ENCODE data around the gene FAF1.

The FAF1 gene

DNA sequence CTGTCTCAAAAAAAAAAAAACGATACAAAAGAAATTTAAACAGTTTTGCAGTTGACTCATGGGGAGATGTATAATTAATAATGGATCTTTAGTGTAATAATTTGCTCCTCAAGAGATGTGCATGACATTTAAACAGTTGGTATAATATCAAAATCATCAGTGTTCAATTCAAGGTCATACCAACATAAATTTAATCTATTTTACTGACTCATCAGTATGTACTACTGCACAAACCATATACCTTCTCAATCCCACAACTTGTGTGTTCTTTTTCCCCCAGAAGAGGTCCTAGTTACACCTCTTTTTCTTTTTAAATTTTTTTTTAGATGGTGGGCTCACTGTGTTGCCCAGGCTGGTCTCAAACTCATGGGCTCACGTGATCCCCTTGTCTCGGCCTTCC lies 33.6 kb upstream of the FAF1 start:
- no peak overlapping the region for H3K4me3 ChIP-seq (ENCODE audit: low read depth, low read length)
- TF ChIP-seq, protein P1, sequence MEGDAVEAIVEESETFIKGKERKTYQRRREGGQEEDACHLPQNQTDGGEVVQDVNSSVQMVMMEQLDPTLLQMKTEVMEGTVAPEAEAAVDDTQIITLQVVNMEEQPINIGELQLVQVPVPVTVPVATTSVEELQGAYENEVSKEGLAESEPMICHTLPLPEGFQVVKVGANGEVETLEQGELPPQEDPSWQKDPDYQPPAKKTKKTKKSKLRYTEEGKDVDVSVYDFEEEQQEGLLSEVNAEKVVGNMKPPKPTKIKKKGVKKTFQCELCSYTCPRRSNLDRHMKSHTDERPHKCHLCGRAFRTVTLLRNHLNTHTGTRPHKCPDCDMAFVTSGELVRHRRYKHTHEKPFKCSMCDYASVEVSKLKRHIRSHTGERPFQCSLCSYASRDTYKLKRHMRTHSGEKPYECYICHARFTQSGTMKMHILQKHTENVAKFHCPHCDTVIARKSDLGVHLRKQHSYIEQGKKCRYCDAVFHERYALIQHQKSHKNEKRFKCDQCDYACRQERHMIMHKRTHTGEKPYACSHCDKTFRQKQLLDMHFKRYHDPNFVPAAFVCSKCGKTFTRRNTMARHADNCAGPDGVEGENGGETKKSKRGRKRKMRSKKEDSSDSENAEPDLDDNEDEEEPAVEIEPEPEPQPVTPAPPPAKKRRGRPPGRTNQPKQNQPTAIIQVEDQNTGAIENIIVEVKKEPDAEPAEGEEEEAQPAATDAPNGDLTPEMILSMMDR (IDR thresholded peaks at IDR 0.05) = no peak

DNA sequence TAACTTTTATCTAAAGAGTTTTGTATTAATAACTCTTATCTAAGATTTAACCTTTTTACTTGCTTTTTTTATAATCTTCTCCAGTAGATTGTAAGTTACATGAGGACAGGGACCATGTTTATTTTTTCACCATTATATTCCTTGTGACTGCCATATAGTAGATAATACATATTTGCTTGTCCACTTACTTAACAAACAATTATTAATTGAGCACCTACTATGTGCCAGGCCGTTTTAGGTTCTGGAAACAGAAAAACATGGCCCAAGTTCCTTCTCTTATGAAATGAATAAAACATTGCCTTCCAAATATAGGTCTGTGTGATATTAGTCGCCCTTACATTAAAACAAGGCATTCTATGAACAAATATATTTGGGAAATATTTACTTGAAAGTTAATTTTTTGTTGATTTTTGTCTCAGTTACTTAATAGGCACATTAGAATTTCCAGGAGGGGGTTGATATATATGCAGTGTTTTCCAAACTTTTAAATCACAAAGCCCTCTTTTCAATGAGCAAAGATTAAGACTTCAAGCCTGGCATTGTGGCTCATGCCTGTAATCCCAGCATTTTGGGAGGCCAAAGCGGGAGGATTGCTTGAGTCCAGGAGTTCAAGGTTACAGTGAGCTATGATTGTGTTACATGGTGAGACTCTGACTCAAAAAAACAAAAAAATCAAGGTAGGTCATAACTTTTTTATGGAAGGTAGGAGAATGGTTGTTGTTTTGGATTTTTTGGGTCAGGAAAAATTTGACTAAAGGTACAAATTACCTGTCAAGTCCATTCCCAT lies 32.7 kb upstream of the FAF1 start:
- no peak overlapping the region for H3K4me3 ChIP-seq (ENCODE audit: low read depth, low read length)
- H3K4me2 ChIP-seq (ENCODE audit: low read length) = no peak overlapping the region
- H3K27me3 ChIP-seq (ENCODE audit: control insufficient read depth, insufficient read depth, low read length) = no peaks in the 10 kb centered on the region
- H3K79me2 ChIP-seq = no peaks in the 10 kb centered on the region
- H3K27ac ChIP-seq = no peak overlapping the region
- H3K9ac ChIP-seq = no peak overlapping the region
- H2AFZ ChIP-seq = no peak overlapping the region
- TF ChIP-seq, protein P1 (IDR thresholded peaks at IDR 0.05) = no peak
- no peaks in the 10 kb centered on the region for H3K36me3 ChIP-seq (ENCODE audit: control insufficient read depth, insufficient read depth, low read length)
- H3K9me3 ChIP-seq (ENCODE audit: control insufficient read depth, low read length) = no peaks in the 10 kb centered on the region
- H3K4me1 ChIP-seq = no peaks in the 10 kb centered on the region

More for the DNA sequence above, 33.6 kb upstream of the FAF1 start:
- Histone ChIP-seq H3K36me3 (ENCODE audit: control insufficient read depth, insufficient read depth, low read length) (no peaks in the 10 kb centered on the region), H3K27ac (no peak overlapping the region), H3K9me3 (ENCODE audit: control insufficient read depth, low read length) (no peaks in the 10 kb centered on the region), H3K4me2 (ENCODE audit: low read length) (no peak overlapping the region), H2AFZ (no peak overlapping the region), H3K79me2 (no peaks in the 10 kb centered on the region), H3K9ac (no peak overlapping the region), H3K27me3 (ENCODE audit: control insufficient read depth, insufficient read depth, low read length) (no peaks in the 10 kb centered on the region), H3K4me1 (no peaks in the 10 kb centered on the region)

DNA sequence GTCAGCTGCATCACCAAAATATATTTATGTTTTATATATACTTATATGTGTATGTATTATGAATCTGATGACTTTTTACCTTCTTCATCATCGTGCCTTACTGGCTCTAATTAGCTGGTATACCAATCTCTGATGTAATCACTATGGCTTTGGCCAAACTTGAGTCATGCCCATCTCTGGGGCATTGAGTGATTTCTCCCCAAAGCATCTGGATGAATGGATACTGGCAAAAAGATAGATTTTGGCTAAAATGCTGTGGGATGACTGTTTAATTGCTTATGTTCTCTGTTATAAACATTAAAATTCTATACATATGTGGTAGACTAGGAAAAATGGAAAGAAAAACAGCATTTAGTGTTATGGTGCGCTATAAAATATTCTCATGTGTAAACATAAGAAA lies 29.6 kb upstream of the FAF1 start:
- Histone ChIP-seq H3K4me3 (ENCODE audit: low read depth, low read length) (no peak overlapping the region), H3K9ac (no peak overlapping the region), H3K79me2 (no peaks in the 10 kb centered on the region), H3K4me2 (ENCODE audit: low read length) (no peak overlapping the region), H3K27ac (no peak overlapping the region), H3K27me3 (ENCODE audit: control insufficient read depth, insufficient read depth, low read length) (no peaks in the 10 kb centered on the region), H3K4me1 (no peaks in the 10 kb centered on the region), H2AFZ (no peak overlapping the region), H3K9me3 (ENCODE audit: control insufficient read depth, low read length) (no peaks in the 10 kb centered on the region), H3K36me3 (ENCODE audit: control insufficient read depth, insufficient read depth, low read length) (no peaks in the 10 kb centered on the region)
- TF ChIP-seq, protein P1 (IDR thresholded peaks at IDR 0.05) = no peak

DNA sequence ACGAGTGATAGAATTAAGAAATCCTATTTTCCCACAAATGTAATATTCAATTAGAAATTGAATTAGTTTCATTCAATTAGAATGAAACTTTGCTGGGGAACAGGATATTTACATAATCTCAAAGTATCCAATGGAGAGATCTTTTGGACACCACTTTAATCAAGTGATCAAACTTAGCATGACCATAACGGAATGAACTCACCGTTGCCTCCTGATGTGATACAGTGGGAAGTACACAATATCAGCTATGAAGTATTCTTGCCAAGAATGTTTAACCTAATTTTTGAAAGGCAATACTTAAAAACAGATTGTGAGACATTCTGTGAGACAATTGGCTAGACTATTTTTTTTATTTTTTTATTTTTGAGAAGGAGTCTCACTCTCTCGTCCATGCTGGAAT lies 26.6 kb upstream of the FAF1 start:
- H2AFZ ChIP-seq = no peak overlapping the region
- H3K4me1 ChIP-seq = no peaks in the 10 kb centered on the region
- H3K36me3 ChIP-seq (ENCODE audit: control insufficient read depth, insufficient read depth, low read length) = no peaks in the 10 kb centered on the region
- H3K4me3 ChIP-seq (ENCODE audit: low read depth, low read length) = no peak overlapping the region
- no peak overlapping the region for H3K4me2 ChIP-seq (ENCODE audit: low read length)
- no peaks in the 10 kb centered on the region for H3K9me3 ChIP-seq (ENCODE audit: control insufficient read depth, low read length)
- TF ChIP-seq, protein P1 (IDR thresholded peaks at IDR 0.05) = no peak
- no peak overlapping the region for H3K27ac ChIP-seq
- H3K79me2 ChIP-seq = no peaks in the 10 kb centered on the region
- no peaks in the 10 kb centered on the region for H3K27me3 ChIP-seq (ENCODE audit: control insufficient read depth, insufficient read depth, low read length)
- no peak overlapping the region for H3K9ac ChIP-seq

DNA sequence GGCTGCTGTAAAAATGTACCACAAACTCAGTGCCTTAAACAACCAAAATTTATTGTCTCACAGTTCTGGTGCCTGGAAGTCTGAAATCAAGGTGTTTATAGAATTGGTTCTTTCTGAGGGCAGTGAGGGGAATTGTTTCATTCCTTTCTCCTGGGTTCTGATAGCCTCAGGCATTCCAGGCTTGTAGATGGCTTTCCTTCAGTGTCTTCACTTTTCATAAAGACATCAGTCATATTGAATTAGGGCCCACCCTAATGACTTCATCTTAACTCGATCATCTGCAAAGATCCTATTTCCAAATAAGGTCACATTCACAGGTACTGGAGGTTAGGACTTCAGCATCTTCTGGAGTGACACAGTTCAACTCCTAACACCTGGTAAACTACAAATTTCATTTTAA lies 25.0 kb upstream of the FAF1 start:
- Histone ChIP-seq H3K27me3 (ENCODE audit: control insufficient read depth, insufficient read depth, low read length) (no peaks in the 10 kb centered on the region), H3K27ac (peak overlapping the region; percentile 44), H3K9ac (no peak overlapping the region), H3K4me3 (ENCODE audit: low read depth, low read length) (no peak overlapping the region), H3K9me3 (ENCODE audit: control insufficient read depth, low read length) (no peaks in the 10 kb centered on the region), H3K79me2 (no peaks in the 10 kb centered on the region), H2AFZ (no peak overlapping the region), H3K36me3 (ENCODE audit: control insufficient read depth, insufficient read depth, low read length) (no peaks in the 10 kb centered on the region), H3K4me1 (no peaks in the 10 kb centered on the region), H3K4me2 (ENCODE audit: low read length) (no peak overlapping the region)
- TF ChIP-seq, protein P1 (IDR thresholded peaks at IDR 0.05) = no peak

All from parathyroid adenoma (tissue), 2 donors.